GM23338 (cell line): Measurements from ENCODE around the gene CLCN1. TPM values are rescaled to one million over a fixed set of nuclear protein-coding genes. Genes with fewer than 3 reads are reported as not detected.
A peak's percentile ranks its signal among the peaks of the same experiment; 100 is the strongest.

Experiments
- ATAC-seq: fragments of 200-7000 bp; cut with Tn5 transposase; 3 replicates; pipeline ENCODE4 v1.9.1; 2020
- DNase-seq: peaks from one replicate; pipeline ENCODE4 v3.0.0-alpha.2; 2015; ENCODE audit warnings: low spot score
- H2AFZ ChIP-seq: fragments of 200-600 bp; sonication (generic); 2 replicates; pipeline ENCODE4 v1.8.0; 2016; ENCODE audit warnings: antibody characterized with exemption, mild to moderate bottlenecking, moderate library complexity
- H3F3A ChIP-seq: fragments of 200-600 bp; sonication (generic); replicated peaks from 2 replicates; pipeline ENCODE4 v1.8.0; 2017; ENCODE audit warnings: antibody characterized with exemption, mixed run types, low read depth
- H3K27ac ChIP-seq: fragments of 200-600 bp; sonication (generic); 2 replicates; pipeline ENCODE4 v1.6.1; 2016; ENCODE audit warnings: low read depth
- H3K27me3 ChIP-seq: fragments of 200-600 bp; sonication (generic); 2 replicates; pipeline ENCODE4 v1.8.0; 2016; ENCODE audit warnings: mild to moderate bottlenecking, mixed run types, moderate library complexity; ENCODE audit not compliant: insufficient read depth
- H3K36me3 ChIP-seq: fragments of 200-600 bp; sonication (generic); 2 replicates; pipeline ENCODE4 v1.8.0; 2016; ENCODE audit warnings: mild to moderate bottlenecking; ENCODE audit not compliant: insufficient read depth
- H3K4me1 ChIP-seq: fragments of 200-600 bp; sonication (generic); 2 replicates; pipeline ENCODE4 v1.8.0; 2016; ENCODE audit warnings: mild to moderate bottlenecking, moderate library complexity; ENCODE audit not compliant: insufficient read depth
- H3K4me2 ChIP-seq: fragments of 200-600 bp; sonication (generic); 2 replicates; pipeline ENCODE4 v1.7.1; 2017; ENCODE audit warnings: mixed run types
- H3K4me3 ChIP-seq: fragments of 200-600 bp; sonication (generic); 2 replicates; pipeline ENCODE4 v1.6.1; 2016; ENCODE audit warnings: mixed run types
- H3K79me2 ChIP-seq: fragments of 200-600 bp; sonication (generic); replicated peaks from 2 replicates; pipeline ENCODE4 v1.8.0; 2017; ENCODE audit warnings: mild to moderate bottlenecking; ENCODE audit not compliant: insufficient read depth
- H3K9me2 ChIP-seq: fragments of 200-600 bp; sonication (generic); 2 replicates; pipeline ENCODE4 v1.8.0; 2017; ENCODE audit not compliant: insufficient read depth
- H4K20me1 ChIP-seq: fragments of 200-600 bp; sonication (generic); replicated peaks from 2 replicates; pipeline ENCODE4 v1.8.0; 2017; ENCODE audit warnings: mild to moderate bottlenecking; ENCODE audit not compliant: insufficient read depth
- H3K27ac Mint-ChIP-seq: 2 replicates; pipeline ENCODE4 v1.8.0; 2020; ENCODE audit warnings: inconsistent platforms, mild to moderate bottlenecking, moderate library complexity, mixed read lengths
- H3K27me3 Mint-ChIP-seq: 3 replicates; pipeline ENCODE4 v1.8.0; 2022; ENCODE audit warnings: low read depth, mild to moderate bottlenecking, moderate library complexity, mixed read lengths, inconsistent platforms; ENCODE audit not compliant: insufficient read depth, poor library complexity
- H3K36me3 Mint-ChIP-seq: 3 replicates; pipeline ENCODE4 v1.8.0; 2021; ENCODE audit warnings: low read depth, mild to moderate bottlenecking, inconsistent platforms, moderate library complexity, mixed read lengths
- H3K4me1 Mint-ChIP-seq: 3 replicates; pipeline ENCODE4 v1.8.0; 2020; ENCODE audit warnings: mild to moderate bottlenecking, inconsistent platforms, mixed read lengths
- H3K4me3 Mint-ChIP-seq: 3 replicates; pipeline ENCODE4 v1.8.0; 2021; ENCODE audit warnings: moderate library complexity, mild to moderate bottlenecking, inconsistent platforms, mixed read lengths
- H3K9me3 Mint-ChIP-seq: 3 replicates; pipeline ENCODE4 v1.8.0; 2020; ENCODE audit warnings: moderate library complexity, mild to moderate bottlenecking, inconsistent platforms, mixed read lengths
- CREB1 ChIP-seq: fragments of 250-450 bp; sonication (Bioruptor Pico); IDR thresholded peaks from 2 replicates; pipeline ENCODE4 v1.5.0; 2020; ENCODE audit warnings: low read depth, mild to moderate bottlenecking, moderate library complexity
- EZH2phosphoT487 ChIP-seq: fragments of 200-600 bp; sonication (generic); IDR thresholded peaks from one replicate; pipeline ENCODE4 v1.8.1; 2018; ENCODE audit warnings: antibody characterized with exemption; ENCODE audit not compliant: unreplicated experiment
- NANOG ChIP-seq: IDR thresholded peaks from 2 replicates; pipeline ENCODE4 v1.6.1; 2016; ENCODE audit warnings: antibody characterized with exemption, borderline replicate concordance
- POLR2AphosphoS5 ChIP-seq: IDR thresholded peaks from 2 replicates; pipeline ENCODE4 v1.6.1; 2016; ENCODE audit warnings: antibody characterized with exemption, low read depth
- REST ChIP-seq: IDR thresholded peaks from one replicate; pipeline ENCODE4 v1.6.1; 2018; ENCODE audit warnings: antibody characterized with exemption; ENCODE audit not compliant: unreplicated experiment
- polyA plus RNA-seq: library from polyadenylated mRNA; unstranded; fragments of >200 nt; fragmentation: Nextera tagmentation; extraction: Ambion mirVana; gene quantifications from 2 replicates; pipeline ENCODE4 v1.2.1, GENCODE V29; 2016
- total RNA-seq: library from RNA; depleted of rRNA; stranded (reverse); fragments of >200 nt; shearing (Covaris generic); gene quantifications from 2 replicates; pipeline ENCODE4 v1.2.3, GENCODE V29; 2014
- TF ChIP-seq, protein P1 (sequence below): fragments of 250-450 bp; sonication (Bioruptor Pico); IDR thresholded peaks from 2 replicates; pipeline ENCODE4 v1.5.0; 2020; ENCODE audit warnings: mild to moderate bottlenecking, moderate library complexity
- TF ChIP-seq, protein P2 (sequence below), 2 experiments: fragments of 200-600 bp in 1 of 2; sonication (generic) in 1 of 2; conservative IDR thresholded peaks; 2 replicates each; pipeline versions ENCODE4 v1.5.1 to v1.6.1; 2016 to 2017; ENCODE audit warnings: antibody characterized with exemption in 2 of 2, low read depth in 2 of 2, mild to moderate bottlenecking in 2 of 2, moderate library complexity in 1 of 2
- TF ChIP-seq, protein P3 (sequence below): IDR thresholded peaks from 2 replicates; pipeline ENCODE4 v1.6.1; 2016; ENCODE audit warnings: antibody characterized with exemption

CLCN1 gene
- total and polyA plus RNA-seq, 2 experiments from 2014 or later: 0.38 to 0.48 TPM

- Mint-ChIP-seq H3K27ac (peak within 1 kb of the TSS; percentile 97), H3K36me3 (peaks cover 53% of the 10 kb centered on the region), H3K4me1 (peaks cover 37% of the 10 kb centered on the region), H3K27me3 (peaks cover 44% of the 10 kb centered on the region), H3K4me3 (peak within 1 kb of the TSS; percentile 99), H3K9me3 (peaks cover 18% of the 10 kb centered on the region)
- Histone ChIP-seq H3K4me1 (peaks cover 38% of the 10 kb centered on the region), H3K79me2 (peaks cover 41% of the 10 kb centered on the region), H3K27me3 (peaks cover 24% of the 10 kb centered on the region), H2AFZ (peak within 1 kb of the TSS; percentile 97), H3K4me2 (peak within 1 kb of the TSS; percentile 100), H3K36me3 (peaks cover 18% of the 10 kb centered on the region), H3K27ac (0 out of 2 replicates have a peak within 1 kb of the TSS, but pooled peaks have one; percentile 76), H3K4me3 (peak within 1 kb of the TSS; percentile 99), H3F3A (peaks cover 13% of the 10 kb centered on the region; the same call in 1 of the 2 replicates), H4K20me1 (peaks cover 23% of the 10 kb centered on the region), H3K9me2 (peaks cover 6% of the 10 kb centered on the region; the same call in 1 of the 2 replicates)
- TF ChIP-seq EZH2phosphoT487 (no peak), NANOG (no peak), POLR2AphosphoS5 (peak; percentile 87), REST (no peak), CREB1 (CRISPR knock-in tag) (peak; percentile 41; the same call in 1 of the 2 replicates)
- TF ChIP-seq, protein P1, sequence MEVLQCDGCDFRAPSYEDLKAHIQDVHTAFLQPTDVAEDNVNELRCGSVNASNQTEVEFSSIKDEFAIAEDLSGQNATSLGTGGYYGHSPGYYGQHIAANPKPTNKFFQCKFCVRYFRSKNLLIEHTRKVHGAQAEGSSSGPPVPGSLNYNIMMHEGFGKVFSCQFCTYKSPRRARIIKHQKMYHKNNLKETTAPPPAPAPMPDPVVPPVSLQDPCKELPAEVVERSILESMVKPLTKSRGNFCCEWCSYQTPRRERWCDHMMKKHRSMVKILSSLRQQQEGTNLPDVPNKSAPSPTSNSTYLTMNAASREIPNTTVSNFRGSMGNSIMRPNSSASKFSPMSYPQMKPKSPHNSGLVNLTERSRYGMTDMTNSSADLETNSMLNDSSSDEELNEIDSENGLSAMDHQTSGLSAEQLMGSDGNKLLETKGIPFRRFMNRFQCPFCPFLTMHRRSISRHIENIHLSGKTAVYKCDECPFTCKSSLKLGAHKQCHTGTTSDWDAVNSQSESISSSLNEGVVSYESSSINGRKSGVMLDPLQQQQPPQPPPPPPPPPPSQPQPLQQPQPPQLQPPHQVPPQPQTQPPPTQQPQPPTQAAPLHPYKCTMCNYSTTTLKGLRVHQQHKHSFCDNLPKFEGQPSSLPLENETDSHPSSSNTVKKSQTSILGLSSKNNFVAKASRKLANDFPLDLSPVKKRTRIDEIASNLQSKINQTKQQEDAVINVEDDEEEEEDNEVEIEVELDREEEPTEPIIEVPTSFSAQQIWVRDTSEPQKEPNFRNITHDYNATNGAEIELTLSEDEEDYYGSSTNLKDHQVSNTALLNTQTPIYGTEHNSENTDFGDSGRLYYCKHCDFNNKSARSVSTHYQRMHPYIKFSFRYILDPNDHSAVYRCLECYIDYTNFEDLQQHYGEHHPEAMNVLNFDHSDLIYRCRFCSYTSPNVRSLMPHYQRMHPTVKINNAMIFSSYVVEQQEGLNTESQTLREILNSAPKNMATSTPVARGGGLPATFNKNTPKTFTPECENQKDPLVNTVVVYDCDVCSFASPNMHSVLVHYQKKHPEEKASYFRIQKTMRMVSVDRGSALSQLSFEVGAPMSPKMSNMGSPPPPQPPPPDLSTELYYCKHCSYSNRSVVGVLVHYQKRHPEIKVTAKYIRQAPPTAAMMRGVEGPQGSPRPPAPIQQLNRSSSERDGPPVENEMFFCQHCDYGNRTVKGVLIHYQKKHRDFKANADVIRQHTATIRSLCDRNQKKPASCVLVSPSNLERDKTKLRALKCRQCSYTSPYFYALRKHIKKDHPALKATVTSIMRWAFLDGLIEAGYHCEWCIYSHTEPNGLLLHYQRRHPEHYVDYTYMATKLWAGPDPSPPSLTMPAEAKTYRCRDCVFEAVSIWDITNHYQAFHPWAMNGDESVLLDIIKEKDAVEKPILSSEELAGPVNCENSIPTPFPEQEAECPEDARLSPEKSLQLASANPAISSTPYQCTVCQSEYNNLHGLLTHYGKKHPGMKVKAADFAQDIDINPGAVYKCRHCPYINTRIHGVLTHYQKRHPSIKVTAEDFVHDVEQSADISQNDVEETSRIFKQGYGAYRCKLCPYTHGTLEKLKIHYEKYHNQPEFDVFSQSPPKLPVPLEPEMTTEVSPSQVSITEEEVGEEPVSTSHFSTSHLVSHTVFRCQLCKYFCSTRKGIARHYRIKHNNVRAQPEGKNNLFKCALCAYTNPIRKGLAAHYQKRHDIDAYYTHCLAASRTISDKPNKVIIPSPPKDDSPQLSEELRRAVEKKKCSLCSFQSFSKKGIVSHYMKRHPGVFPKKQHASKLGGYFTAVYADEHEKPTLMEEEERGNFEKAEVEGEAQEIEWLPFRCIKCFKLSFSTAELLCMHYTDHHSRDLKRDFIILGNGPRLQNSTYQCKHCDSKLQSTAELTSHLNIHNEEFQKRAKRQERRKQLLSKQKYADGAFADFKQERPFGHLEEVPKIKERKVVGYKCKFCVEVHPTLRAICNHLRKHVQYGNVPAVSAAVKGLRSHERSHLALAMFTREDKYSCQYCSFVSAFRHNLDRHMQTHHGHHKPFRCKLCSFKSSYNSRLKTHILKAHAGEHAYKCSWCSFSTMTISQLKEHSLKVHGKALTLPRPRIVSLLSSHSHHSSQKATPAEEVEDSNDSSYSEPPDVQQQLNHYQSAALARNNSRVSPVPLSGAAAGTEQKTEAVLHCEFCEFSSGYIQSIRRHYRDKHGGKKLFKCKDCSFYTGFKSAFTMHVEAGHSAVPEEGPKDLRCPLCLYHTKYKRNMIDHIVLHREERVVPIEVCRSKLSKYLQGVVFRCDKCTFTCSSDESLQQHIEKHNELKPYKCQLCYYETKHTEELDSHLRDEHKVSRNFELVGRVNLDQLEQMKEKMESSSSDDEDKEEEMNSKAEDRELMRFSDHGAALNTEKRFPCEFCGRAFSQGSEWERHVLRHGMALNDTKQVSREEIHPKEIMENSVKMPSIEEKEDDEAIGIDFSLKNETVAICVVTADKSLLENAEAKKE (CRISPR knock-in tag): no peak
- TF ChIP-seq, protein P2, sequence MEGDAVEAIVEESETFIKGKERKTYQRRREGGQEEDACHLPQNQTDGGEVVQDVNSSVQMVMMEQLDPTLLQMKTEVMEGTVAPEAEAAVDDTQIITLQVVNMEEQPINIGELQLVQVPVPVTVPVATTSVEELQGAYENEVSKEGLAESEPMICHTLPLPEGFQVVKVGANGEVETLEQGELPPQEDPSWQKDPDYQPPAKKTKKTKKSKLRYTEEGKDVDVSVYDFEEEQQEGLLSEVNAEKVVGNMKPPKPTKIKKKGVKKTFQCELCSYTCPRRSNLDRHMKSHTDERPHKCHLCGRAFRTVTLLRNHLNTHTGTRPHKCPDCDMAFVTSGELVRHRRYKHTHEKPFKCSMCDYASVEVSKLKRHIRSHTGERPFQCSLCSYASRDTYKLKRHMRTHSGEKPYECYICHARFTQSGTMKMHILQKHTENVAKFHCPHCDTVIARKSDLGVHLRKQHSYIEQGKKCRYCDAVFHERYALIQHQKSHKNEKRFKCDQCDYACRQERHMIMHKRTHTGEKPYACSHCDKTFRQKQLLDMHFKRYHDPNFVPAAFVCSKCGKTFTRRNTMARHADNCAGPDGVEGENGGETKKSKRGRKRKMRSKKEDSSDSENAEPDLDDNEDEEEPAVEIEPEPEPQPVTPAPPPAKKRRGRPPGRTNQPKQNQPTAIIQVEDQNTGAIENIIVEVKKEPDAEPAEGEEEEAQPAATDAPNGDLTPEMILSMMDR (conservative IDR thresholded peaks at IDR 0.05; ENCODE audit: low read depth in 2 of 2): peak in 1 of 2 experiments; percentile 49; a peak in 2 of 4 replicates
- TF ChIP-seq, protein P3, sequence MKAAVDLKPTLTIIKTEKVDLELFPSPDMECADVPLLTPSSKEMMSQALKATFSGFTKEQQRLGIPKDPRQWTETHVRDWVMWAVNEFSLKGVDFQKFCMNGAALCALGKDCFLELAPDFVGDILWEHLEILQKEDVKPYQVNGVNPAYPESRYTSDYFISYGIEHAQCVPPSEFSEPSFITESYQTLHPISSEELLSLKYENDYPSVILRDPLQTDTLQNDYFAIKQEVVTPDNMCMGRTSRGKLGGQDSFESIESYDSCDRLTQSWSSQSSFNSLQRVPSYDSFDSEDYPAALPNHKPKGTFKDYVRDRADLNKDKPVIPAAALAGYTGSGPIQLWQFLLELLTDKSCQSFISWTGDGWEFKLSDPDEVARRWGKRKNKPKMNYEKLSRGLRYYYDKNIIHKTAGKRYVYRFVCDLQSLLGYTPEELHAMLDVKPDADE: peak; percentile 47; the same call in 1 of the 2 replicates
- DNase-seq (peak; percentile 98), ATAC-seq (peak; percentile 80)
Observed at GRCh38 chr7:143287935-143288826, 27.7 kb upstream of the CLCN1 start, which contains the start of gene CASP2. Gene CASP2, plus strand, starts transcription at chr7:143288351. Its CDS starts 105 bp downstream, at chr7:143288456.
